Glomerular endothelial cell (primary cell): Measurements from ENCODE around the gene EBPL. TPM values are rescaled to one million over a fixed set of nuclear protein-coding genes. Genes with fewer than 3 reads are reported as not detected.

Experiments used
- DNase-seq: peaks from one replicate; pipeline ENCODE4 v3.0.0-alpha.2; 2011; ENCODE audit warnings: low read depth, low spot score; ENCODE audit errors: extremely low read depth
- total RNA-seq: library from RNA; depleted of rRNA; stranded (reverse); fragments of >200 nt; gene quantifications from 2 replicates; pipeline ENCODE4 v1.2.3, GENCODE V29; 2015

EBPL gene
- total RNA-seq, 1 donor from 2014 or later = 82.3 TPM

DNA sequence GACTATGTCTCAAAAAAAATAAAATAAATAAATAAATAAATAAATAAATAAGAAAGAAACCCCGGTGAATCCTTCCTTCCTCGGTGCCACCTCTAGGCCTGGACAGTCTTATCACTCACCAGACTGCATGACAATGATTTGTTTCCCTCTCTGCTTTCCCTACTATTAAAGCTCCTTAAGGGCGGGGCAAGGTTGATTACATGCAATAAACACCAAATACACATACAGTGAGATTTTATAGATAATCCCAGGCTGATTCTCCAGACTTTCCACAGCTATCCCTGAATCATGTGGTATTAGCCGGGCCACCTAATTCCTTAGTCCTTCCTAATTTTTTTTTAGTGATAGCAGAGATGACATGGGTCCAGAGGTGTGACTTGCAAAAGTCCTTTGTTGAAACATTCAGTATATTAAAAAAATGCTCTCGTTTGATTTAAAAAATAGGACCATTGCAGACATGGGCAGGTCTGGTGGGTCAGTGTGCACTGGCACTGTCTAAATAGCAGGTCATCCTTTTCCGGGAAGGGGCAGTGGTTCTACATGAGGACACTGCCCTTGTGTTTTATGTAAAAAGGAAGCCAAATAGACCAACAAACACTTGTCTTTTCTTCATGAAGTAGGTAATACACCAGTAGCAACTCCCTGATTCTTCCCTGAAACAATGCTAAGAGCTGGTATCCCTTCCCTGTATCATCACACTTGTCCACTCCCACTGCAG, 14.5 kb downstream of the EBPL start:
- no peak for DNase-seq

DNA sequence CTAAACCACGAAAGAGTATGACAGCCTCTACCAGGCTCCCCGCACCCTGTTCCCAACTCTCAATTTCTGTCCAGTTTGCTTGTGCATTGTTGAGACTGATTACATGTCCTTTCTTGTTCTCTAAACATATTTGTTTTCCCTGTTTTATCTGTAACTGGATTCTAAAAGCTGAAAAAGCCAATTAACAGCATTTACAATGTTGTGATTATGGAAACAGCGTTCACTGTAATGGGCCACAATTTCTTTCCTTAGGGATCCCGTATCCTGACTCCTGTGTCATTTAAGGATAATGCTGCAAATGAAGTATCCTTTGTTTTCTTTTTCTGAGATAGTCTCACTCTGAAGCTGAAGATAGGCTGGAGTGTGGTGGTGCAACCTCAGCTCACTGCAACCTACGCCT, 20.5 kb downstream of the EBPL start:
- DNase-seq = no peak

DNA sequence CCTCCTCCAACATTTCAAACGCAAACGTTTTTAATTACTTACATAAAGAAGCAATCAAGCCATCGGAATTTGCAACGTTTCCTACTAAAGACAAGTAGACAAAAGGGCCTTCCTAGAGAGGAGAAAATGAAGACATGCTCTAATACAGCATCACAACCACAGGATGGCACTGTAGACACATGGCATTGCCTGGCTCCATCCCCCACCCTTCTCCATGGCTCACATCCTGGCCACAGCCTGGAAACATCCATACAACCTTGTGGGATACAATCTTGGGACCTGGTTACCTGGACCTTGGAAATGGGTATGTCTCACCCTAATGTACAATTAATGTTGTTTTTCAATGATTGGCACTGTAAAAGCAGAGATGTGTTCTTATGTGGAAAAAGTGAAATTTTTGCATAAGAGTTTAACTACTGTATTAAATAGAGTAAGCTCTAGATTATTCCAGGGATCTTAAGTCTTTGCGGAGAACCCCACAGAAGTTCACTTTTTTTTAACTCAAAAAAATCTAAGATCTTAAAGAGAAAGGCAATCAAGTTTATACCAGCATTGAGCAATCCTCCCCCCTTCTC, 21.5 kb downstream of the EBPL start:
- DNase-seq = no peak

DNA sequence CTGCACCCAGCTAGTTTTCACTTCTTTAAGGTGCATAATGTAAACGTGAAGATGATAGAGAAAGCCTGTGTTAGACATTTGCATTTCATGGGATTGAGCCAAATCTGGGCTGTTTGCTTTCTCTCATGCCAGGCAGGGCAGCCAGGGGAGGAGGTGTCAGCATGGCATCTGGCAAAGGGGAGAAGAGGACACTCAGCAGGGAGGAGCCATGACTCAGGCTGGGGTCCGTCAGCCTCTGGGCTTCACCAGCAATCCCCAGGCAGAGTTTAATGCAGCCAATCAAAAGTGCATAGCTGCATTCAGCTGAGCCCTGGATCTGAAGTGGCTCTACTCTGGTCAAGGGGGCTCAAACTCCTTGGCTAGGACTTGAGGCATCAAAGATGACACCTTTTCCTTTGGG, 23.5 kb downstream of the EBPL start:
- DNase-seq = no peak

DNA sequence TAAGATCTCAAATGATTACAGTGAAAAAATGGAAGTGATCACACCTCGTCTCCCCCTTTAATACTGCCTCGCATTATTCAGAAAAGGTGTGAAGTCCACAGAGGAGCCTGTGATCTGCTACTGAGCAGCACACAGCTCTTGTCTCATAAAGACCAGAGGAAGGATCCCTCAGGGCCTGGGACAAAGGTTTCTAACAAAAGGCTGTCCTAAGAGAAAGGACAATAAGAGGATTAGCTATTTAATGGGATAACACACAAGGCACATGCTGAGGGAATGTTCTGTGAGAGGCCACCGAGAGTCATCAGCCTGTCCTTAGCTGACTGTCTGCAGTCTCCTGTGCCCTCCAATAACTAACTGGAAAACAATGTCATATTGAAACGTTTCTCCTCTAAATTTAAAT, 26.7 kb downstream of the EBPL start:
- no peak for DNase-seq

DNA sequence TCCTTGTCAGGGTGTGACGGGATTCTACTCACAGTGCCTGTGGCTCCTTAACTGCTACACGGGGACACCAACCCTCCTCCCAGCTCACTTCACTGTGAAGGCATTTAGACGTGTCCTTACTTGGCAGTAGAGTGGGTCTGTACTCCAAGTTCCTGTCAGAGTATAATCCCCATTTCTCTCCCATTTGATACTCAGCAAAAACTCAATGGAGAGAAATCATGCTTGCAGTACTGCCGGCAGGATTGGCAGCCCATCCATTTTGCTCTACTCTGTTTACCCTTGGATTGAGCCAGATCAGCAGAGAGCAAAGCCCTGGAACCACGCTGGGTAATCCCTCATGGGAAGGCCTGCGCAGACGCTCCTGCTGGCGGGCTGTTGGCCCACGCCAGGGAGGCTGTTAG, 34.0 kb downstream of the EBPL start:
- no peak for DNase-seq

DNA sequence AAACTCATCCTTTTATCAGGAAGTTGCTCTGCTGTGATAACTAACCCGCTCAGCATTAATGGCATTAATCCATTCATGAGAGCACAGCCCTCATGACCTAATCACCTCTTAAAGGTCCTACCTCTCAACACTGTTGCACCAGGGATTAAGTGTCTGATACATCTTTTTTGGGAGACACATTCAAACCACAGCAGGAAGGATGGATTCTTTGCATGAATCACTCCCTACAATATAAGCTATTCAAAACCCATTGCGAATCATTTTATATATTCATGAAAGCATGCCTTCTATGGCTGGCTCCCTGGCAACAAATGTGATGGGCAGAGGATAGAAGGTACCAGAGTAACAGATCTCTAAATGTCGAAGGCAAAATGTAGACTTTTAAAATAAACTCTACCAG, 35.4 kb downstream of the EBPL start:
- no peak for DNase-seq

DNA sequence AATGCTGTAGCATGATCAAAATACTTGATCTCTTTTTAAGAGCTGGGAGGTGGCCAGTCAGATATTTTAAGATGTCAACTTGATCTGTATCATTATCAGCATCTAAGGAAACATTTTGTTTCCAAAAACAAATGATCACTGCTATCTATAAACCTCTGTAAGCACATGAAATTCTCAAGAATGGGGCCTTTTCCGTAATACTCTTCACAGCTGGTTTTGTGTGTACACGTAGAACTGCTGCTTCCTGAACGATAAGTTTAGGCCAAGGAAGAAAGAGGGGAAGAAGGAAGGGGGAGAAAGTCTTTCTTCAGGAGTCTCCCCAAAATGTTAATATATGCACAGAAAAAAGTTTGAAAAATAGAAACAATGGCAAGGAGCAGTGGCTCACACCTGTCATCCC, 37.3 kb downstream of the EBPL start:
- DNase-seq = no peak

DNA sequence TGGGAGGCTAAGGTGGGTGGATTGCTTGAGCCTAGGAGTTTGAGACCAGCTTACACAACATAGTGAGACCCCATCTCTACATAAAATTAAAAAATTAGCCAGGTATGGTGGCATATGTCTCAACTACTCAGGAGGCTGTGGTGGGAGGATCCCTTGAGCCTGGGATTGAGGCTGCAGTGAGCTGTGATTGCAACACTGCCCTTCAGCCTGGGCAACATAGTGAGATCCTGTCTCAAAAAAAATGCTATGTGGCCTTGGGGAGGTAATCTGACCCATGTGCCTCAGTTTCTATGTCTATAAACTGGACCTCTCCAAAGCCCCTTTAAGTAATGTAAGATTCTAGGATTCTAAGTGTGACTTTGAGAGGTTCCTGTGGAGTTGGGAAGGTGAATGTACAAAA, 37.8 kb downstream of the EBPL start:
- DNase-seq = no peak

DNA sequence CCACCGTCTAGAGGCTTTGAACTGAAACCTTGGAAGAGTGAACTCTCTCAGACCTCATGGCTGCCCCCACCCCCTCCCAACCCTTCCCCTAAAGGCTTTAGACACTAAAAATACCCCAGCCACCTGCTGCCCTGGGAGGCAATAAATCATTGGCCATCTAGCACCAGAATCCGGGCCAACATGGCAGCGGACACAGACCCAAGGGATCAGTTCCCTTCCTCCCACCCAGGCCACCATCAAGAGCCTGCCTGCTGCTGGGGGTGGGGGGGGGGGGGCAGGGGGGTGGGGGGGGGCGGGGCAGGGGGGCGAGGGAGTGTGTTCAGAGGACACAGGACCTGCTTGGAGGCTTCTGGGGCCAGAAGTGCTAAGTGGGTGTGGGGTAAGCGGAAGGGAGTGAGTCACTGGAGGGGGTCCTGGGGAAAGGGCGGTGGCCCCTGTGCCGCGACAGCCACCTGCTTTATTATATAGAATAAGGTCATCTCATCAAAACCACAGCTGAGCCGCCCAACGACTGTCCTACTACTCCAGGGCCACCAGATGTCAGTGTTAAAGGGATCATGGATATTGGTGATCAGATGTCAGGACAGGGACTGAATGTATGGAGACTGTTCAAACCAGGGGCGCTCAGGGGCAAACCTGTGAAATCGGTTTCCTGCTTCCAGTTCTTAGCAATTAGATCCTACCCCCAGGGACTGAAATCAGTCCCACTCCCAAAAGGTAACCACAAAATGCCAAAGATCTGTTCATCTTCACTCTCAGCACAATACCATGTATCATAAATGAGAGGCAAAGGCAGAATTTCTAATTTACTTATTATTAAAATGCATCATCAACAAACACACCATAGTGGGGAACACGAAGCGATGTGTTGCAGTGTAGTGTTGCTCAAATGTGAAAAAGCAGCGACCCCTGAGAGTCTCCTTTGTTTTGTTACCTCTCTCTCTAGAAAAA, 38.7 kb downstream of the EBPL start:
- DNase-seq = no peak

DNA sequence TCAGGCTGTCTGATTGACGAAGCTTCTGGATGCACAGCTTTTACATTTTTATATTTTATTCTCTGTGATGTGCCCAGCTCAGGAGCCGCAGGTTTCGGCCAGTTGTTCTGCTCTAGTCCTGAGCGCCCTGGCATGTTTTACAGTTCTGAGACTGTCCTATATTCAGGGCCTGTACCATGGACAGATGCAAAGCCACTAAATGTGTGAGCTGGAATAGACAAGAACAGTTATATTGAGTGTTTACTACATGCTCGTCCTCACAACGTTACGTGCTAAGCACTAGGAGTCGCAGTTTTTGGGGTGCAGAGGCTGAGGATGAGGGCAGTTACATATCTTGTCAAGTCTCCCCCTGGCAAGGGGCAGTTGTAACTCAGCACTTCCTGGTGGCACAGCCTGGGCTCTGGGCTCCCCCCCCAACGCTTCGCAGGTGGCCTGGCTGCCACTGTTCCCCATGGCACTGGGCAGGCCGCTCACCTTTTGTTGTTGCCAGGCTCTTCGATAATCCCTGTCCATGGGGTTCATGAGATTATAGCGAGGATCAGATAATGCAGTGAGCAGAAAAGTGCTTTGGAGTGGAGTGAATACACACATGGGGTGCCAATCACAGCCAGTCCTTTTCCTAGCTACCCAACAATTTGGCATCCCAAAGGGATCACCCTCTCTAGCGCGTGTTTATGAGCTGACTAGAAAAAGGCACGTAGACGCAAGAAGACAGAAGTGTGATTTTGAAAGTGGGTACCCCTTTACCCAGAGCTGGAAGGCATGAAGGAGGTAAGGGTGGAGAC, 39.5 kb downstream of the EBPL start:
- DNase-seq = no peak

DNA sequence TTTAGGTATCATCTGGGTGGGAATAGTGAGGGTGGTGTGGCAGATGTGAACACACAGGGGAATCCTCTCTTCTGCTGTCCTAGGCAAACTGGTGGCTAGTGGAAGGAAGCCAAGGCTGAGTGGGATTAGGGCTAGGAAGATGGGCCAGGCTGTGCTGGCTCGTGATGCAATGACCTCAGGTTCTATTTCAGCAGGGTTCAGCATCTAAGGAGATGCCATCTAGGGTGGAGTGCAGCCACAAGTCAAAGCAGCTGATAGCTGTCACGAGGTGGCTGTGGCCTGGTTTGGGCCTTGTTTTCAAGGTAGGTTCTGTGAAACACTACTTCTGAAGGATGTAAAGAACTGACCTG, 41.3 kb downstream of the EBPL start:
- no peak for DNase-seq

DNA sequence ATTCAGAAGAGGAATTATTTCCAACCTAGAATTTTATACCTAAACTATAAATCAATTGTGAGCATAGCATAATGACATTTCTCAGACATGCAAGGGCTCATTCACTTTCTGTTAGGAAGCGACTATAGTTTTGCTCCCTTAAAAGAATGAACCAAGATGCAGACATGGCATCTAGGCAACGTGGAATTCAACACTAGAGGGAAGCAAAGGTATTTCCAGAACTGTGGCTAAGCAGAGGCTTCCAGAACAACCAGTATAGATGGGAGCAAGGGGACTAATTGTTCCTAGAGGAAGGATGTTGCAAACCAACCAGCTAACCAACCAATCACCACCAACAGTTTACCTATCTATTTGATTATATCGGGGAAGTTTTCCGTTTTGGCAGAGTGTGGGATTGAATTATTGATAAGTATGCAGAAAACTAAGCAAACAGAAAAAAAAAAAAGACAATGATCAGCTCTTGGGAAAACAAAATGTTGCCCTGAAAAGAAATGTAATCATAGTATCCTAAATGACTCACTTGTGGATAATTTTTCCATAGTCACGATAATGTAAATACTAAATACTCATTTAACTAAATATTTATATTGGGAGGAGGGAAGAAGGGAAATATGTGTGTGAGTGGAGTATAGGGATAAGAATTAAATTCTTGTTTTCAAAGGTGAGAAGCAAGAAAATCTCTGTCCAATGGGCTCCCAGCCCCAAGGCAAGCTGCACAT, 41.9 kb downstream of the EBPL start:
- no peak for DNase-seq

DNA sequence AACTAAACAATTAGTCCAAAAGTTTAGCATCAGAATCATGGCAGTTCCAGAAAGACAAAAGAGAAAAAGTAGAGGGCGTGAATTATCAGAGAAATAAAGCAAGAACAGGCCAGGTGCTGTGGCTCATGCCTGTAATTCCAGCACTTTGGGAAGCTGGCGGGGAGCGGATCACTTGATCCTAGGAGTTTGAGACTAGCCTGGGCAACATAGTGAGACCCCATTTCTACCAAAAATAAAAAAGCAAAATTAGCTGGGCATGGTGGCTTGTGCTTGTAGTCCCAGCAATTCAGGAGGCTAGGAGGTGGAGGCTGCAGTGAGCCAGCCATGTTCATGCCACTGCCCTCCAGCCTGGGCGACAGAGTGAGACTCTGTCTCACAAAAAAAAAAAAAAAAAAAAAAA, 44.6 kb downstream of the EBPL start:
- DNase-seq = no peak

DNA sequence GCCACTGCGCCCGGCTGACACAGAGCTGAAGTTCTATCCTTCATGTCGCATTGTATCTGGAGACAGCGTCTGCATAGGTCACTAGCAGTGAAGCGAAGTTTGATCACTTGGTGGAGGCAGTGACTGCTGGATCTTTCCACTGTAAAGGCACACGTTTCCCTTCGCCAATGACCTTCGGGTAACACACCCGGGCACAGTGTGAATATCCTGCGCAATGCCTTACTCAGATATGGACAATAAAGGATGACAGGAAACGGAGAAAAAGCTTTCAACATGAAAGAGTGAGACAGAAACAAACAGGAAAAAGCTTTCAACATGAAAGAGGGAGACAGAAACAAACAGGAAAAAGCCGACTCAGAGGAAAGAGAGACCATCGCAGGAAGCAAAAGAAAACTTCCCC, 45.8 kb downstream of the EBPL start:
- no peak for DNase-seq

DNA sequence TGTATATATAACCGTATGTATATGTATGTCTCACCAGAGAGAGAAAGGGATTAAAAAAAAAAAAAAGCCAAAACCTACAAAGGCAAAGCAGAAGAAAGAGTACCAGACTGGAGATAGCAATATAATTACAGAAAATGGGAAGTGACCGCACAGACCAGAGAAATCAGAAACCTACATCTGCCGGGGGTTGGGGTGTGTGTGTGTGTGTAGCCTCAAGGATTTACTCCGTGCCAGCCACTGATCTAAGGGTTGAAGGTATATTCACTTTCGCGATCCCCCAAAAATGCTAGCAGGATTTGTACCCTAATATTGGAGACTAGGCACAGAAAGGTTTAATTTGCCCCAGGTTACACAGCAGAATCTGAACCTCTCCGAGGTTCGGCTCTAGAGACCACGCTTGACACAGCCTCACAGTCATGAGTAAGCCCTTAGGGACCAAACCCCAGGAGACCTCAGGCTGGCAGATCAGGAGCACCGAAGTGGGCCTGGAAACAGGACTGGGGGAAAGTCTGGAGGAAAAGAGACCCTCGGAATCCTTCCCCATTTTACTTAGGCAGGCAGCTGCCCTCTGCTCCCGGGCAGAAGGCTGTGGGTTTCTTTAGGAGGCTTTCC, 48.1 kb downstream of the EBPL start:
- DNase-seq = no peak

DNA sequence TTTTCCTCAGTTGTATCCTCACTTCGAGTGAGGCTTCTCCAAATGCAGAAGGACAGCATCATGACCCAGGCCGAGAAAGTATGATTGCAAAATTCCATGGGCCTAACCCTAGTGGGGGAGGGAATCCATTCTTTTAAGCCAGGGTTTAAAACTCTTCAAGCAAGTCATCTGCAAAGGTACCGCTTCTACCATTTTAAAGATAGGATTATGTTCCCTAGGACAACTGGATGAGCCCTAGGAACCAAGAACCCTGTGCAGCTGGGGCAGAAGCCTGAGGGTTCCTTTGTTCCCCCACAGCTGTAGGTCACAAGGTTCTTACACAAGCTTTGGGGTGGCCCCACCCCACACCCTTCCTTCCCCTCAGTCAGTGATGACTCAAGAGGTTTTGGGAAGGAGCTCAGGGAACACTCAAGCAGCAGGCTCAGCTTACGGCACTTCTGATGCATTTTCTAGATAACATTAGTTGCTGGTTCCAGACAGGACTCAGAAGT, 49.4 kb downstream of the EBPL start:
- no peak for DNase-seq

DNA sequence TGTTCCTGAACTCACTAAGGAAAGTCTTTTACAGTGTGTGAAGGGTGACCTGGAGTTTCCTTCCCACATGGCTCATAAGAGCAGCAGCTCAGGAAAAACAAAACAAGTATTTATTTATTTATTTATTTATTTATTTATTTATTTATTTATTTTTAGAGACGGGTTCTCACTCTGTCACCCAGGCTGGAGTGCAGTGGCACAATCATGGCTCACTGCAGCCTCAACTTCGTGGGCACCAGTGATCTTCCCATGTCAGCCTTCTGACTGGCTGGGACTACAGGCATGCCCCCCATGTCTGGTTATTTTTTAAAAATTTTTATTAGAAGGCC, 52.6 kb downstream of the EBPL start:
- no peak for DNase-seq

DNA sequence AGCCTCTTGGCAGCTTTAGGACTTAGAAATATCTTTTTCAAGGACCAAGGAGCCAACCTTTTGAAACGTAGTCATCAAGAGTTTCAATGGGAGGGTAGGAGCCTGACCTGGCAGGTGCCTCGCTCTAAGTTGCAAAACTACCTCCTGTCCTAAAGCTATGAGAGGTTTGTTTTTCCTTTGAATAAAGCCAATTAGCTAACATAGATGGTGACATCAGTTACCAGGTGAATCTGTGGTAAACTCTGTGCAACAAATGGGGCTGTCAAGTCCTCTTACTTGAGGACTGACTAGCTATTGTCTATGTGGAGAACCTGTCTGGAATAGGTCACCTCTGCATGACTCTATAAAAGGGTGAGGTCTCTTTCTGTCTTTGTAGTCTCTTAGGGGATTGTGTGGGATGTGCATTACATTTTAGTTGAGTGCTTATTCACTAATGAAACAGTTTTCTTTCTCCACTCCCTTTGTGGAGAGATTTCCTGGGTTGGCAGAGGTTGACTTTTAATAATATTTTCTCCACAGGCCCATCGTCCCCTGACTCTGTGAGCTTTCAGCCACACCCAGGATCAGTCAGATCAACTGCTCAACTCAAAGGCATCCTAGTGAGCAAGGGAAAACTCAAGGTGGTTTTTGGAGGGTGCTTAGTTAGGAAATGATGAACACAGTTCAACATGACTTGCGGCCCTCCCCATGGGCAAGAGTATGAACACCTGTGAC, 53.1 kb downstream of the EBPL start:
- DNase-seq = no peak
